GM21825 (cell line): ENCODE results near the gene RAE1.

Experiments
- ATAC-seq: cut with Tn5 transposase; IDR thresholded peaks from one replicate; pipeline ENCODE4 v1.9.1; 2021; ENCODE audit warnings: mild to moderate bottlenecking, moderate library complexity; ENCODE audit not compliant: unreplicated experiment

RAE1 gene

GRCh38 chr20:57369596-57369995 is 18.5 kb downstream of the RAE1 start:
- ATAC-seq: no peak

- no peak for ATAC-seq
Measured at GRCh38 chr20:57370316-57370715, 19.3 kb downstream of the RAE1 start.

- ATAC-seq: no peak
Measured at GRCh38 chr20:57371363-57371762, 20.3 kb downstream of the RAE1 start.

GRCh38 chr20:57372157-57372556 is 21.1 kb downstream of the RAE1 start:
- ATAC-seq: no peak

- no peak for ATAC-seq
Measured at GRCh38 chr20:57372581-57373350, 21.7 kb downstream of the RAE1 start.

GRCh38 chr20:57374343-57374930 is 23.4 kb downstream of the RAE1 start:
- no peak for ATAC-seq

GRCh38 chr20:57374931-57375651 is 24.0 kb downstream of the RAE1 start:
- ATAC-seq: no peak

GRCh38 chr20:57375652-57376230 is 24.7 kb downstream of the RAE1 start:
- no peak for ATAC-seq

GRCh38 chr20:57377350-57377749 is 26.3 kb downstream of the RAE1 start:
- ATAC-seq: no peak

GRCh38 chr20:57378107-57378506 is 27.1 kb downstream of the RAE1 start:
- ATAC-seq: no peak

- ATAC-seq: no peak
Measured at GRCh38 chr20:57378646-57379262, 27.7 kb downstream of the RAE1 start.

- no peak for ATAC-seq
Measured at GRCh38 chr20:57379263-57379647, 28.2 kb downstream of the RAE1 start.

- ATAC-seq: no peak
Measured at GRCh38 chr20:57380081-57380750, 29.2 kb downstream of the RAE1 start.

- ATAC-seq: peak; percentile 57
Measured at GRCh38 chr20:57381596-57382503, 30.8 kb downstream of the RAE1 start.

- ATAC-seq: no peak
Measured at GRCh38 chr20:57382516-57382915, 31.5 kb downstream of the RAE1 start.

GRCh38 chr20:57383447-57384347 is 32.6 kb downstream of the RAE1 start:
- no peak for ATAC-seq

- ATAC-seq: no peak
Measured at GRCh38 chr20:57384486-57384885, 33.4 kb downstream of the RAE1 start.

- ATAC-seq: no peak
Measured at GRCh38 chr20:57384953-57385761, 34.1 kb downstream of the RAE1 start.
